OCI-LY3 (cell line): ENCODE data around the gene KDM6A.

ENCODE experiments used
- H2AFZ ChIP-seq: fragments of 200-600, 300-600 bp; shearing (Covaris generic); 2 replicates; pipeline ENCODE4 v1.6.0; 2014; ENCODE audit warnings: antibody characterized with exemption, low read depth, low read length
- H3K27ac ChIP-seq: fragments of 200-600, 300-600 bp; sonication (generic); 2 replicates; pipeline ENCODE4 v1.5.1; 2014; ENCODE audit warnings: mild to moderate bottlenecking, low read length, moderate library complexity, mixed read lengths
- H3K27me3 ChIP-seq: fragments of 200-600, 300-600 bp; sonication (generic); 2 replicates; pipeline ENCODE4 v1.6.1; 2014; ENCODE audit warnings: low read depth, low read length, mixed read lengths
- H3K36me3 ChIP-seq: fragments of 200-600, 300-600 bp; sonication (generic); replicated peaks from 2 replicates; pipeline ENCODE3; 2014; ENCODE audit warnings: low read depth, low read length, mixed read lengths
- H3K4me1 ChIP-seq: fragments of 300-600, 200-600 bp; sonication (generic); 2 replicates; pipeline ENCODE4 v1.6.1; 2014; ENCODE audit warnings: low read length, mixed read lengths
- H3K4me2 ChIP-seq: fragments of 200-600, 300-600 bp; sonication (generic); 2 replicates; pipeline ENCODE4 v1.6.1; 2014; ENCODE audit warnings: low read length, mixed read lengths
- H3K4me3 ChIP-seq: fragments of 300-600, 200-600 bp; sonication (generic); 2 replicates; pipeline ENCODE4 v1.5.1; 2014; ENCODE audit warnings: antibody characterized with exemption, mild to moderate bottlenecking, low read length, moderate library complexity
- H3K79me2 ChIP-seq: fragments of 300-600, 200-600 bp; shearing (Covaris generic); 2 replicates; pipeline ENCODE4 v1.6.1; 2014; ENCODE audit warnings: mild to moderate bottlenecking, low read length, mixed read lengths
- H3K9ac ChIP-seq: fragments of 300-600, 200-600 bp; shearing (Covaris generic); 2 replicates; pipeline ENCODE4 v1.6.0; 2014; ENCODE audit warnings: mild to moderate bottlenecking, low read length, moderate library complexity
- H3K9me3 ChIP-seq: fragments of 200-600, 300-600 bp; shearing (Covaris generic); 2 replicates; pipeline ENCODE4 v1.6.1; 2014; ENCODE audit warnings: low read length, mixed read lengths; ENCODE audit not compliant: insufficient read depth
- H4K20me1 ChIP-seq: fragments of 200-600, 300-600 bp; sonication (generic); 2 replicates; pipeline ENCODE4 v1.6.1; 2016; ENCODE audit warnings: low read length, mixed read lengths; ENCODE audit not compliant: insufficient read depth
- EZH2phosphoT487 ChIP-seq: fragments of 200-600 bp; shearing (Covaris generic); IDR thresholded peaks from 2 replicates; pipeline ENCODE4 v1.6.1; 2018; ENCODE audit warnings: antibody characterized with exemption, mixed run types, low read depth
- TF ChIP-seq, protein P1 (sequence below): fragments of 200-600, 300-600 bp; sonication (generic); IDR thresholded peaks from 2 replicates; pipeline ENCODE4 v1.5.1; 2014; ENCODE audit warnings: antibody characterized with exemption, low read length, low read depth

The KDM6A gene

DNA sequence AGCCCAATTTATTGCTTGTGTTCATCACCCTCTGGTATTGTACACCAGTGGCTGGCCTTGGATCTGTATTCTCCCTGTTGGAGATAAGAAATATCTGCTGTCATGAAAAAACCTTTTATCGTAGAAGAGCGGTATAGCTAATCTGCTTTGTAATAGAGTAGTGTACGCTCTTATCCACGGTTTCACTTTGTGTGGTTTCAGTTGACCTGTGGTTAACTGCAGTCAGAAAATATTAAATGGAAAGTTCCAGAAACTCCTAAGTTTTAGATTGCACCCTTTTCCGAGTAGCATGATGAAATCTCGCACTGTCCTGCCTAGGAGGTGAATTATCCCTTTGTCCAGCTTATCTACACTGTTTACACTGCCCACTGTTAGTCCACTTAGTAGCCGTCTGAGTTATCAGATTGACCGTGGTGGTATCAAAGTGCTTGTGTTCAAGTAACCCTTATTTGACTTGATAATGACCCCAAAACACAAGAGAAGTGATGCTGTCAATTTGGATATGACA, 42.4 kb downstream of the KDM6A start:
- Histone ChIP-seq H2AFZ (no peak overlapping the region), H3K36me3 (no peaks in the 10 kb centered on the region), H3K9ac (no peak overlapping the region), H3K9me3 (no peaks in the 10 kb centered on the region), H3K4me1 (peaks cover 16% of the 10 kb centered on the region), H3K79me2 (peaks cover 73% of the 10 kb centered on the region), H3K4me2 (no peak overlapping the region), H3K27ac (no peak overlapping the region), H4K20me1 (peaks cover 38% of the 10 kb centered on the region), H3K4me3 (no peak overlapping the region), H3K27me3 (no peaks in the 10 kb centered on the region)
- TF ChIP-seq, protein P1, sequence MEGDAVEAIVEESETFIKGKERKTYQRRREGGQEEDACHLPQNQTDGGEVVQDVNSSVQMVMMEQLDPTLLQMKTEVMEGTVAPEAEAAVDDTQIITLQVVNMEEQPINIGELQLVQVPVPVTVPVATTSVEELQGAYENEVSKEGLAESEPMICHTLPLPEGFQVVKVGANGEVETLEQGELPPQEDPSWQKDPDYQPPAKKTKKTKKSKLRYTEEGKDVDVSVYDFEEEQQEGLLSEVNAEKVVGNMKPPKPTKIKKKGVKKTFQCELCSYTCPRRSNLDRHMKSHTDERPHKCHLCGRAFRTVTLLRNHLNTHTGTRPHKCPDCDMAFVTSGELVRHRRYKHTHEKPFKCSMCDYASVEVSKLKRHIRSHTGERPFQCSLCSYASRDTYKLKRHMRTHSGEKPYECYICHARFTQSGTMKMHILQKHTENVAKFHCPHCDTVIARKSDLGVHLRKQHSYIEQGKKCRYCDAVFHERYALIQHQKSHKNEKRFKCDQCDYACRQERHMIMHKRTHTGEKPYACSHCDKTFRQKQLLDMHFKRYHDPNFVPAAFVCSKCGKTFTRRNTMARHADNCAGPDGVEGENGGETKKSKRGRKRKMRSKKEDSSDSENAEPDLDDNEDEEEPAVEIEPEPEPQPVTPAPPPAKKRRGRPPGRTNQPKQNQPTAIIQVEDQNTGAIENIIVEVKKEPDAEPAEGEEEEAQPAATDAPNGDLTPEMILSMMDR: no peak
- no peak for TF ChIP-seq EZH2phosphoT487

DNA sequence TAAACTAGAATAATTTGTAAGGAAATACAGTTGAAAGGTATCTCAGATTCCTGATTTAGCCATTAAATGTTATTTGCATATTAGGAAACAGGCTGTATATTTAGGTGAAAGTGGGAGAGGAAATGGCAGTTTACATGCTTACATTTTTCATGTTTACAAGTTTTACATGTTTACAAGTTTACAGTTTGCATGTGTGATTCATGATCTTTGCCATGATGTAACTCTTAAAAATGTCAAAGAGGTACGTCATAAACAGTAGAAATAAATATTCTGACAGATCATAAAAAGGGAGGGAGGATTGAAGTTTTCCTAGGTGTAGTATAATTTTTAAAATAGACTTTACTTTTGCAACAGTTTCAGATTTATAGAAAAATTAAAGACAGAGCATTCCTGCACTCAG, 45.7 kb downstream of the KDM6A start:
- H3K27me3 ChIP-seq: no peaks in the 10 kb centered on the region
- H3K27ac ChIP-seq: no peak overlapping the region
- H3K79me2 ChIP-seq: peaks cover 80% of the 10 kb centered on the region
- H3K4me3 ChIP-seq: no peak overlapping the region
- no peaks in the 10 kb centered on the region for H3K36me3 ChIP-seq
- H3K9ac ChIP-seq: no peak overlapping the region
- TF ChIP-seq, protein P1: no peak
- TF ChIP-seq EZH2phosphoT487: no peak
- H3K9me3 ChIP-seq: no peaks in the 10 kb centered on the region
- no peak overlapping the region for H3K4me2 ChIP-seq
- peaks cover 22% of the 10 kb centered on the region for H3K4me1 ChIP-seq
- H2AFZ ChIP-seq: no peak overlapping the region
- H4K20me1 ChIP-seq: peaks cover 55% of the 10 kb centered on the region

DNA sequence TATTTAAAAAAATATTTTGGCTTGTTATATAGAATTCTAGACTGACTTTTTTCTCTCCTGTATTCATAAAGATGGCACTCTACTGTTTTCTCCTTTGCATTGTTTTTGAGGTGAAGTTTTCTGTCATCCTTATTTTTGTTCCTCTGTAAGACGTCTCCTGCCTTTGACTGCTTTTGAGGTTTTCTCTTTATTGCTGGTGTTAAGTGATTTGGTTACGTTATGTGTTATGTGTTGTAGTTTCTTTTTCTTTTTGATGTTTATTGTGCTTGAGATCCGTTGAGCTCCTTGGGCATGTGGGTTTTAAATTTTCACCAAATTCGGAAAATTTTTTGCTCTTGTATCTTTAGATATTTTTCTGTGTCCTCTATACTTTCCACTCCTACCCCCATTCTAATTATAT, 50.0 kb downstream of the KDM6A start:
- Histone ChIP-seq H2AFZ (no peak overlapping the region), H3K27ac (no peak overlapping the region), H3K4me3 (no peak overlapping the region), H3K9ac (no peak overlapping the region), H3K79me2 (peaks cover 88% of the 10 kb centered on the region), H4K20me1 (peaks cover 61% of the 10 kb centered on the region), H3K4me2 (no peak overlapping the region), H3K36me3 (no peaks in the 10 kb centered on the region), H3K27me3 (no peaks in the 10 kb centered on the region), H3K9me3 (no peaks in the 10 kb centered on the region), H3K4me1 (peaks cover 11% of the 10 kb centered on the region)
- TF ChIP-seq, protein P1: no peak
- no peak for TF ChIP-seq EZH2phosphoT487

DNA sequence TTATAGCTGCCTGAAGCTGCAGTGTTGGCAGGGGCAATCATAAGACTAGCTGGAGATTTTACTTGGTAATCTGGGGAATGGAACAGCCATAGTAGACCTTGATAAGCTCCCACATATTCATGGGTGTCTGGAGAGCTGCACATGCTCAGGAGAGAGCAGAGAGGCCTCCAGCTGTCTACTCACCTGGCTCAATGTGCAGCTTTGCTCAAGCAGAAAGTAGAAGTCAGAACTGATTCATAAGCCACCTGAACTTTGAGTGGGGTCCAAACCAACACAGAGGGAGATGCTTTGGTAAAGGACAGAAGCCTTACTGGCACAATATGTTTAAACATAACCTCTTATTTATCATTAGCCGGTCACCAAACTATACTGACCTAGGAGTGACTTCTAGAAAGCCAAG, 54.4 kb downstream of the KDM6A start:
- Histone ChIP-seq H3K27me3 (no peaks in the 10 kb centered on the region), H3K4me2 (no peak overlapping the region), H3K36me3 (no peaks in the 10 kb centered on the region), H4K20me1 (peaks cover 77% of the 10 kb centered on the region), H3K79me2 (peaks cover 96% of the 10 kb centered on the region), H2AFZ (no peak overlapping the region), H3K9me3 (no peaks in the 10 kb centered on the region), H3K27ac (no peak overlapping the region), H3K9ac (no peak overlapping the region), H3K4me1 (0 out of 2 replicates have a peak, but pooled peaks cover 5% of the 10 kb centered on the region), H3K4me3 (no peak overlapping the region)
- no peak for TF ChIP-seq EZH2phosphoT487
- TF ChIP-seq, protein P1: no peak
